ENCODE results near the gene GAK.

DNA sequence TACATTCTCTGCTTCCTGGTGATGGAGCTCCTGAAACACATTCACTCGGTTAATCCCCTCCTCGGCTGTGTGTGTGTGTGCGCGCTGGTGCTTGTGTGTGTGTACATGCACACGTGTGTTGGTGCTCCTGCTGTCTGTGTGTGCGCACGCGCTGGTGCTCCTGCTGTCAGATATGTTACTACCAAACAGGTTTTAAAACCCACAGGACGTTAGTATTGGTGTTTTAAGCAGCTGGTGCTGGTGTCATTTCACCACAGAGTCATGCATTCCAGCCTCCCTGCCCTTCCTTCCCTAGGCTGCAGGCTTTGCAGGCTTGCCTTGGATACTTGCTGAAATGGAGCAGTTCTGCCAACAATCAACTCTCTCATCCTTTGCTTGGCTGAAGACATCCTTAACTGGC, 58.1 kb downstream of the GAK start:
- TF ChIP-seq, protein P1, sequence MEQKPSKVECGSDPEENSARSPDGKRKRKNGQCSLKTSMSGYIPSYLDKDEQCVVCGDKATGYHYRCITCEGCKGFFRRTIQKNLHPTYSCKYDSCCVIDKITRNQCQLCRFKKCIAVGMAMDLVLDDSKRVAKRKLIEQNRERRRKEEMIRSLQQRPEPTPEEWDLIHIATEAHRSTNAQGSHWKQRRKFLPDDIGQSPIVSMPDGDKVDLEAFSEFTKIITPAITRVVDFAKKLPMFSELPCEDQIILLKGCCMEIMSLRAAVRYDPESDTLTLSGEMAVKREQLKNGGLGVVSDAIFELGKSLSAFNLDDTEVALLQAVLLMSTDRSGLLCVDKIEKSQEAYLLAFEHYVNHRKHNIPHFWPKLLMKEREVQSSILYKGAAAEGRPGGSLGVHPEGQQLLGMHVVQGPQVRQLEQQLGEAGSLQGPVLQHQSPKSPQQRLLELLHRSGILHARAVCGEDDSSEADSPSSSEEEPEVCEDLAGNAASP (CRISPR knock-in tag; IDR thresholded peaks at IDR 0.05; ENCODE audit: borderline replicate concordance): no peak
- TF ChIP-seq HNF4G (IDR thresholded peaks at IDR 0.05; ENCODE audit: borderline replicate concordance, low read depth, low read length) (no peak), HNF4G (CRISPR knock-in tag; IDR thresholded peaks at IDR 0.05; ENCODE audit: borderline replicate concordance, low read depth) (no peak), PHF20 (CRISPR knock-in tag; IDR thresholded peaks at IDR 0.05) (no peak), RELA (CRISPR knock-in tag; IDR thresholded peaks at IDR 0.05) (no peak), POLR2AphosphoS5 (IDR thresholded peaks at IDR 0.05; ENCODE audit: low read depth, low read length) (no peak), NFYB (CRISPR knock-in tag; IDR thresholded peaks at IDR 0.05) (no peak)
- TF ChIP-seq, protein P2, sequence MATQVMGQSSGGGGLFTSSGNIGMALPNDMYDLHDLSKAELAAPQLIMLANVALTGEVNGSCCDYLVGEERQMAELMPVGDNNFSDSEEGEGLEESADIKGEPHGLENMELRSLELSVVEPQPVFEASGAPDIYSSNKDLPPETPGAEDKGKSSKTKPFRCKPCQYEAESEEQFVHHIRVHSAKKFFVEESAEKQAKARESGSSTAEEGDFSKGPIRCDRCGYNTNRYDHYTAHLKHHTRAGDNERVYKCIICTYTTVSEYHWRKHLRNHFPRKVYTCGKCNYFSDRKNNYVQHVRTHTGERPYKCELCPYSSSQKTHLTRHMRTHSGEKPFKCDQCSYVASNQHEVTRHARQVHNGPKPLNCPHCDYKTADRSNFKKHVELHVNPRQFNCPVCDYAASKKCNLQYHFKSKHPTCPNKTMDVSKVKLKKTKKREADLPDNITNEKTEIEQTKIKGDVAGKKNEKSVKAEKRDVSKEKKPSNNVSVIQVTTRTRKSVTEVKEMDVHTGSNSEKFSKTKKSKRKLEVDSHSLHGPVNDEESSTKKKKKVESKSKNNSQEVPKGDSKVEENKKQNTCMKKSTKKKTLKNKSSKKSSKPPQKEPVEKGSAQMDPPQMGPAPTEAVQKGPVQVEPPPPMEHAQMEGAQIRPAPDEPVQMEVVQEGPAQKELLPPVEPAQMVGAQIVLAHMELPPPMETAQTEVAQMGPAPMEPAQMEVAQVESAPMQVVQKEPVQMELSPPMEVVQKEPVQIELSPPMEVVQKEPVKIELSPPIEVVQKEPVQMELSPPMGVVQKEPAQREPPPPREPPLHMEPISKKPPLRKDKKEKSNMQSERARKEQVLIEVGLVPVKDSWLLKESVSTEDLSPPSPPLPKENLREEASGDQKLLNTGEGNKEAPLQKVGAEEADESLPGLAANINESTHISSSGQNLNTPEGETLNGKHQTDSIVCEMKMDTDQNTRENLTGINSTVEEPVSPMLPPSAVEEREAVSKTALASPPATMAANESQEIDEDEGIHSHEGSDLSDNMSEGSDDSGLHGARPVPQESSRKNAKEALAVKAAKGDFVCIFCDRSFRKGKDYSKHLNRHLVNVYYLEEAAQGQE (IDR thresholded peaks at IDR 0.05; ENCODE audit: borderline replicate concordance in 1 of 2, low read depth in 1 of 2, low read length in 2 of 2): no peak
